ENCODE measurements around the gene PNPLA1.

DNA sequence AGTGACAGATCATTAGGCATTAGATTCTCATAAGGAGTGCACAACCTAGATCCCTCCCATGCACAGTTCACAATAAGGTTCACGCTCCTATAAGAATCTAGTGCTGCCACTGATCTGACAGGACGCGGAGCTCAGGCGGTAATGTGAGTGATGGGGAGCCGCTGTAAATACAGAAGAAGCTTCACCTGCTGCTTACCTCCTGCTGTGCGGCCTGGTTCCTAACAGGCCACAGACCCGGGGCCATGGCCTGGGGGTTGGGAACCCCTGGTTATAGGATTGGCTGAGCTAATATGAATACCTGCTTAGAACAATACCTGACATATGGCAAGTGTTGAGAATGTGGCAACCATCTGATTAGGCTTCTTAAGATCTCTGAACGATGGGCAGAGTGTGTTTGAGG is 2.4 kb downstream of the PNPLA1 start:
- no peak for TF ChIP-seq POLR2A (IDR thresholded peaks at IDR 0.05)
- TF ChIP-seq CTCF (IDR thresholded peaks at IDR 0.05): no peak

Measured in stomach (tissue), 4 donors.